HCT116 (cell line): ENCODE results near the gene TMPRSS13.

Experiments used
- CTCF ChIP-seq, 3 experiments: fragments of 200-600 bp in 1 of 3; sonication (generic) in 1 of 3; IDR thresholded peaks in 2 of 3; conservative IDR thresholded peaks in 1 of 3; 2 replicates each; pipeline ENCODE4 v1.5.1; 2012 to 2017; ENCODE audit warnings: low read depth in 2 of 3, low read length in 2 of 3, antibody characterized with exemption in 1 of 3, borderline replicate concordance in 1 of 3, control low read depth in 1 of 3, mild to moderate bottlenecking in 1 of 3, mixed read lengths in 1 of 3, mixed run types in 1 of 3, moderate library complexity in 1 of 3; ENCODE audit not compliant: insufficient read depth in 1 of 3
- ELF1 ChIP-seq: IDR thresholded peaks from 2 replicates; pipeline ENCODE4 v1.6.1; 2012; ENCODE audit warnings: low read depth, borderline replicate concordance
- JUND ChIP-seq: IDR thresholded peaks from 2 replicates; pipeline ENCODE4 v1.6.1; 2012
- POLR2A ChIP-seq: IDR thresholded peaks from 2 replicates; pipeline ENCODE4 v1.7.0; 2011; ENCODE audit warnings: borderline replicate concordance; ENCODE audit not compliant: insufficient read depth, insufficient read length; ENCODE audit errors: extremely low read depth
- POLR2AphosphoS5 ChIP-seq: IDR thresholded peaks from 2 replicates; pipeline ENCODE4 v1.6.1; 2011; ENCODE audit warnings: mild to moderate bottlenecking, low read depth, low read length, moderate library complexity
- SIN3A ChIP-seq: IDR thresholded peaks from 2 replicates; pipeline ENCODE4 v1.6.1; 2012; ENCODE audit warnings: low read depth
- YY1 ChIP-seq: IDR thresholded peaks from 2 replicates; pipeline ENCODE4 v1.6.1; 2011; ENCODE audit warnings: low read length, low read depth, moderate library complexity, mild to moderate bottlenecking; ENCODE audit not compliant: insufficient replicate concordance; ENCODE audit errors: extremely low read depth
- ZBTB33 ChIP-seq: IDR thresholded peaks from 2 replicates; pipeline ENCODE4 v1.6.1; 2011; ENCODE audit warnings: mild to moderate bottlenecking, low read length, moderate library complexity; ENCODE audit not compliant: insufficient replicate concordance; ENCODE audit errors: extremely low read depth
- ZNF274 ChIP-seq: fragments of 200-500 bp; sonication (Bioruptor generic); IDR thresholded peaks from 2 replicates; pipeline ENCODE4 v1.6.1; 2014; ENCODE audit warnings: mild to moderate bottlenecking, low read depth, low read length, inconsistent platforms

GRCh38 chr11:117976445-117976844, 47.2 kb upstream of the TMPRSS13 start:
- TF ChIP-seq JUND (no peak), ZNF274 (no peak), POLR2A (no peak), YY1 (no peak), CTCF (IDR thresholded peaks at IDR 0.05 in 2 of 3, conservative IDR thresholded peaks at IDR 0.05 in 1 of 3; ENCODE audit: borderline replicate concordance in 1 of 3, insufficient read depth in 1 of 3, low read depth in 2 of 3, low read length in 2 of 3) (no peak), ELF1 (no peak), SIN3A (no peak), ZBTB33 (no peak), POLR2AphosphoS5 (no peak)
